HUES64 (cell line): ENCODE results near the gene ZXDC.

Experiments
- H3K27ac ChIP-seq: 2 replicates; pipeline ENCODE4 v1.7.0; 2013; ENCODE audit warnings: low read depth, low read length, inconsistent platforms
- H3K27me3 ChIP-seq: 2 replicates; pipeline ENCODE4 v1.6.1; 2013; ENCODE audit warnings: mild to moderate bottlenecking, low read length; ENCODE audit not compliant: insufficient read depth
- H3K36me3 ChIP-seq: 2 replicates; pipeline ENCODE4 v1.6.1; 2013; ENCODE audit warnings: mild to moderate bottlenecking, low read length; ENCODE audit not compliant: insufficient read depth
- H3K4me1 ChIP-seq: 2 replicates; pipeline ENCODE4 v1.6.1; 2013; ENCODE audit warnings: mild to moderate bottlenecking, low read length, moderate library complexity; ENCODE audit not compliant: insufficient read depth
- H3K4me3 ChIP-seq: 2 replicates; pipeline ENCODE4 v1.5.1; 2013; ENCODE audit warnings: mild to moderate bottlenecking, low read length, moderate library complexity
- H3K9ac ChIP-seq: 2 replicates; pipeline ENCODE4 v1.6.1; 2013; ENCODE audit warnings: mild to moderate bottlenecking, low read depth, low read length
- H3K9me3 ChIP-seq: 2 replicates; pipeline ENCODE4 v1.6.1; 2013; ENCODE audit warnings: low read depth, low read length; ENCODE audit not compliant: insufficient read depth
- WGBS: fragments of 150-250, 120-280 bp; methylation state at CpG from one replicate; pipeline ENCODE4 v1.1.7; 2013; ENCODE audit warnings: missing lambda C conversion rate; 5-methylcytosine and 5-hydroxymethylcytosine counted together

Gene ZXDC

DNA sequence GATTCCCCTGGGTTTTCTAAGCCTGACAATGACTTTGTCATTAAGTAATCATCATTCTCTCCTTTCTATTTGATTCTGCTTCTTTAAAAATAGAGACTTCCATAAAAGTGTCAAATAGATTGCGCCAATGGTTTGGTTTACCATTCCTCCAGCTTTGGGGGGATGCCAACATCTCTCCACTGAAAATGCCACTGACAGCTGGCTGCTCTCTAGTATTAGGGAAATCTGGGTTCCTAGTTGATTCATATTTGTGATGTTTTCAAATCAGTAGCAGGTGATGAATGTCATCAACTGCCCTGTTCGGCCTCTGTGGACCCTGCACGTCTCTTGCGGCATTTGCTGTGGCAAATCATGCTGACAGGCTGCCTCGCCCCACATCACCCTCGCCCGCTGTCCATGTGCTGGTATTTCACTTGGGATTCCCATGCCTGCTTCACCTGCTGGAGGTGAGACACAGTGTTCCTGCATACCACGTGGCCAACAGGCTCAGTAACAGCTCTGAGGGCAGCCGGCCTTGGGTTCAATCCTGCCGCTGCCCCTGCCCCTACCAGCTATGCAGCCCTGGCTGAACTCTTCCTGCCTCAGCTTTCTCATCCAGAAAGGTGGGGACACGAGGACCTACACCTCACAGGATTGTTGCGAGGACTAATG lies 28.1 kb downstream of the ZXDC start:
- H3K4me3 ChIP-seq, result no peak overlapping the region
- H3K9me3 ChIP-seq, result no peaks in the 10 kb centered on the region
- H3K4me1 ChIP-seq, result peaks cover 5% of the 10 kb centered on the region
- no peaks in the 10 kb centered on the region for H3K27me3 ChIP-seq
- H3K9ac ChIP-seq, result no peak overlapping the region
- no peak overlapping the region for H3K27ac ChIP-seq
- H3K36me3 ChIP-seq, result peaks cover 30% of the 10 kb centered on the region
- 91% methylated on average over 12 of the region's 12 CpGs for WGBS

DNA sequence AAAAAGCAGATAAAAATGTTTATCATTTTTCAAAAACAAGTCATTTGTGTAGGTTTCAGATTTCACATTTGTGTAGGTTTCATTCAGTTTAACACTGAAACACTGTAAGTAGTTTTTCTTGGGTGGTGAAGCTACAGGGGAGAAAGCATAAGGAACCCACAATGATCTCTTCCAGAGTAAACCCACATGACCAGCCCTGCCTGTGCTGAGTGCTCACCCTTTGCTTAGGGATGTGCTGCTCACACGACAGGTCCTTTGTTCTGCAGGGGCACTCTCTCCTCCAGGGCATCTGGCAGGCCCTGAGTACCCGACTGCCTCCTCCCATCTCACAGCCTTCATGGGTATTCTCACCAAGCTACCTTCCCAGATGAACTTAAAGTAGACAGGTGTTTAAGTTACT lies 28.9 kb downstream of the ZXDC start:
- Histone ChIP-seq H3K4me3 (no peak overlapping the region), H3K36me3 (peaks cover 22% of the 10 kb centered on the region), H3K9ac (no peak overlapping the region), H3K27ac (no peak overlapping the region), H3K27me3 (no peaks in the 10 kb centered on the region), H3K4me1 (peaks cover 5% of the 10 kb centered on the region), H3K9me3 (no peaks in the 10 kb centered on the region)
- 70% methylated on average over 2 of the region's 2 CpGs for WGBS

DNA sequence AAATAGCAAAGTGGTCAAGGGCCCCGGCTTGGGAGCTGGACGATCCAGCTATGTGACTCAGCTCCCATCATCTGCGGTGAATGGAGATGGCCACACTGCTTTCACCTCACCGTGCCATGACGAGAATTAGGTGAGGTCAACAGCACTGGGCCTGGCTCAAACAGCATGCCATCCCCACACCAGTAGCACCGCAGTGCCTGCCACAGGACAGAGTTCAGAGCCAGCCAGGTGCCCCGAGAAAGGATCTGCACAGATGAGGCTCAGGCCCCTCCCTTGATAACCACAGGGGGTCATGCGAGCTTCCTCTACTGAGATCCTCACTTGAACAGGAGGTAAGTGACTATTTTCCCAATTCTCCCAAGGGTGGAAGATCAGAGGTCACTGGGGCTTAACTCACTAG lies 29.4 kb downstream of the ZXDC start:
- no peak overlapping the region for H3K27ac ChIP-seq
- WGBS, result 85% methylated on average over 8 of the region's 8 CpGs
- no peaks in the 10 kb centered on the region for H3K9me3 ChIP-seq
- no peak overlapping the region for H3K4me3 ChIP-seq
- H3K36me3 ChIP-seq, result peaks cover 17% of the 10 kb centered on the region
- H3K9ac ChIP-seq, result no peak overlapping the region
- peaks cover 5% of the 10 kb centered on the region for H3K4me1 ChIP-seq
- H3K27me3 ChIP-seq, result no peaks in the 10 kb centered on the region

DNA sequence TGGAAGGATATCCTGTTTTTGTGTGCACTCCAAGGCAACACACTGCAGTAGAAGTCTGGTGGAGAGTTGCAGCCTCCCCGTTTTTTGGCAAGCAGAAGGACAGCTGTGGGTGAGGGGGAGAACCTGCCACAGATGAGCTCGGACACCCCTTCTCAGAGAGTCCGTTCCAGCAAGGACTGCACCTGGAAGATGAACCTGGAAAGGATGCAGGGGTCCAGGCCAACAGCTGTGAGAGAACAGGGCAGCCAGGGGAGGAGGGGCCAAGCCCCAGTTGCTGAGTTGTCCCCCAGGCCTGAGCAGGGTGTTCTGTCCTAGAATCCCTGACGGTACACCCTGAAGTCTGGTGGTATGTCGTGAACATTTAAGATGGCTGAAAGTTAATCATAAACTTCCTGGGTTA lies 30.2 kb downstream of the ZXDC start:
- 90% methylated on average over 5 of the region's 5 CpGs for WGBS
- H3K36me3 ChIP-seq, result 0 out of 2 replicates have a peak, but pooled peaks cover 10% of the 10 kb centered on the region

DNA sequence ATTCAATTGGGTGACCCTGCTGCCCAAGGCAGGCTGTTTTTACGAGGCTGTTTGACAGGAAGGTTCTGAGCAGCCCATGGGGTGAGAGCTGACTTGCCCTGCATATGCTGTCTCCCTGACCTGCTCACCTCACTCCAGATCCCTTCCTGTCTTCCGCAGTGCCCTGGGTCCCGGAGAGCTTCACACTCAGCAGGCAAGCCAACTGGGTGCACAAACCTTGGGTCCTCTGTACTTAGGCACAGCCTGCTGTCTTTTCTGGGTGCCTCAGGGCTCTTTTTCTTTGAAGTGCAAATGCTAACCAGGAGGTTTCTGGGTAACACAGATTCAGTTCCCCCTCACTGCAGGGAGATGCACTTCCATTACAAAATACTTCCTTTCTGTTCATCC lies 32.8 kb downstream of the ZXDC start:
- no peaks in the 10 kb centered on the region for H3K9me3 ChIP-seq
- peaks cover 5% of the 10 kb centered on the region for H3K4me1 ChIP-seq
- H3K27ac ChIP-seq, result no peak overlapping the region
- H3K36me3 ChIP-seq, result peaks cover 8% of the 10 kb centered on the region; the same call in 1 of the 2 replicates
- H3K27me3 ChIP-seq, result no peaks in the 10 kb centered on the region
- 87% methylated on average over 3 of the region's 3 CpGs for WGBS
- H3K4me3 ChIP-seq, result no peak overlapping the region
- H3K9ac ChIP-seq, result no peak overlapping the region

More for the DNA sequence above, 30.2 kb downstream of the ZXDC start:
- H3K27me3 ChIP-seq, result no peaks in the 10 kb centered on the region
- H3K9me3 ChIP-seq, result no peaks in the 10 kb centered on the region
- H3K27ac ChIP-seq, result no peak overlapping the region
- no peak overlapping the region for H3K9ac ChIP-seq
- peaks cover 5% of the 10 kb centered on the region for H3K4me1 ChIP-seq
- H3K4me3 ChIP-seq, result no peak overlapping the region

DNA sequence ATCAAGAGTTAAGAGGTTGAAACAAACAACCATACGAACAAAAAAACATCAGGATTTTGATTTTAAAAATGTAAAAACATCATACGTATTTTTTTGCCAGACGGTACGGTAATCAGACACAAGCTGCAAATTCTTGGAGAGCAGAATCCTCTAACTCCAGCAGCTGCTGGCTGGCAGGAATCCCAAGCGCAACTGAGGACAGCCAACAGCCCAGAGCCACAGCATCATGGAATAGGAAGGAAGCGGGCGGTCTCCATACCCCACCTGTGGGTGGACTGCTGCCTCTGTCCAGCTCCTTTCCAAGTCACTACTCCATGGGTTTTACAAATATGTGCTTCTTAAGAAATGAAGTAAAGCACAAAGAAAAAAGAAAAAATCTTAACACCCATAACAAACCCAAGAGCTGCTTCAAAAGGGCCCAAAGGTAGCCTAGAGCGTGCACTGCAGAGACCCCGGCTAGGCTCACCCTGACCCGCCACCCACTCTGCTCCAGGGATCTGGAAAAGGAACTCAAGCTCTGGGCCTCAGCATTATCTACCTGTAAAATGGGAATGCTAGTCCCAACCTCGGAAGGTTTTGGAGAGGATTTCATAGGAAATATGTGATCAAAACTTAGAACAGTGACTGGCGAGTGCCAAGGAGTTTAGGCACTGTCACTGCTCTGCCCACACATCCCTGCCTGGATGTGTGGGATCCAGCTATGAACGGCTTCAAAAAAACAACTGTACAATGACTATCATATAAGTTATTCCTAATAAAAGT lies 33.4 kb downstream of the ZXDC start:
- Histone ChIP-seq H3K27me3 (no peaks in the 10 kb centered on the region), H3K9ac (no peak overlapping the region), H3K4me3 (no peak overlapping the region), H3K9me3 (no peaks in the 10 kb centered on the region), H3K27ac (no peak overlapping the region), H3K4me1 (peaks cover 5% of the 10 kb centered on the region), H3K36me3 (peaks cover 11% of the 10 kb centered on the region)
- WGBS, result 92% methylated on average over 13 of the region's 13 CpGs

DNA sequence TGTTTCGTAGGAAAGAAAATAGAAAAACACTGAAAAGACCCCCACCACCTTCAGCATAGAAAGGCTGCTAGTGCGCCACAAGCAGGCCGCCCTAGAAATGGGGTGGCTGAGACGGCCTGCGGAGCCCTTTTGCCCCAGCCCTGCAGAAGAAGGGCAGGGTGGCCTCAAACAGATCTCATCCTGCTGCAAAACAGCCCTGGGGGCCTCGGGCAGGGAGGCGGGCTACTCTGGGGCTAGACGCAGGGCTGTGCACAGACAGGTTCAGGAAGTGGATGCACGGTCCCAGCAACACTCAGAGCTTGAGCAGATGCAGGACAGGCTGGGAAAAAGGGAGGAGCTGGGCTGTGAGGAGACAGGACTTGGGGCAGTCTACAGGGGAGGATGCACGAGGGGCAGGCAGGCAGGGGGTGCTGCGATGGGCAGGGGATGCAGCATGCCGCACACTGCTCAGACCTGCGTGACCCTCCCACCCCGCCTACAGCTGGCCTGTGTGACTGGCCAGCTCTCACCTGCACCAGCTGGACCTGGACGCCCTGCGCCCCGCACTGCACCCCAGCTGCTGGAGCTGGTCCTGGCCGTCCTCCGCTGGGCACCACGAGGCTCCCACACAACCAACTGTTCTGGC lies 34.3 kb downstream of the ZXDC start:
- H3K27ac ChIP-seq, result no peak overlapping the region
- WGBS, result 93% methylated on average over 19 of the region's 20 CpGs

DNA sequence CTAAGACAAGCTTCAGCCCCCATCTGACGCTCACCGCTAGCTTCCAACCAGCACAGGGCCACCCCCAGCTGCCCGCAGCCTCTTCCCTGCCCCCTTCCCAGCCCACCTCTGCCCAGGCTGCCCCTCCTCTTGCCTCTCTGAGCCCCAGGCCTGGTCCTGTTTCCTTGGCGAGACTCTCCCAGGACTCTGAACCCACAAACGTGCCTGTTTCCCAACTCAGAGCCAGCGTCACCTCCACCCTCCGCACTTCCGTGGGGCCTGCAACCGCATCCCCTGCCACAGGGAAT lies 35.0 kb downstream of the ZXDC start:
- no peak overlapping the region for H3K4me3 ChIP-seq
- H3K27me3 ChIP-seq, result no peaks in the 10 kb centered on the region
- peaks cover 21% of the 10 kb centered on the region for H3K36me3 ChIP-seq
- WGBS, result 86% methylated on average over 9 of the region's 9 CpGs
- no peak overlapping the region for H3K9ac ChIP-seq
- H3K9me3 ChIP-seq, result no peaks in the 10 kb centered on the region
- no peak overlapping the region for H3K27ac ChIP-seq
- H3K4me1 ChIP-seq, result no peaks in the 10 kb centered on the region

More for the DNA sequence above, 34.3 kb downstream of the ZXDC start:
- Histone ChIP-seq H3K9me3 (no peaks in the 10 kb centered on the region), H3K4me3 (no peak overlapping the region), H3K9ac (no peak overlapping the region), H3K4me1 (no peaks in the 10 kb centered on the region), H3K36me3 (peaks cover 19% of the 10 kb centered on the region), H3K27me3 (no peaks in the 10 kb centered on the region)

DNA sequence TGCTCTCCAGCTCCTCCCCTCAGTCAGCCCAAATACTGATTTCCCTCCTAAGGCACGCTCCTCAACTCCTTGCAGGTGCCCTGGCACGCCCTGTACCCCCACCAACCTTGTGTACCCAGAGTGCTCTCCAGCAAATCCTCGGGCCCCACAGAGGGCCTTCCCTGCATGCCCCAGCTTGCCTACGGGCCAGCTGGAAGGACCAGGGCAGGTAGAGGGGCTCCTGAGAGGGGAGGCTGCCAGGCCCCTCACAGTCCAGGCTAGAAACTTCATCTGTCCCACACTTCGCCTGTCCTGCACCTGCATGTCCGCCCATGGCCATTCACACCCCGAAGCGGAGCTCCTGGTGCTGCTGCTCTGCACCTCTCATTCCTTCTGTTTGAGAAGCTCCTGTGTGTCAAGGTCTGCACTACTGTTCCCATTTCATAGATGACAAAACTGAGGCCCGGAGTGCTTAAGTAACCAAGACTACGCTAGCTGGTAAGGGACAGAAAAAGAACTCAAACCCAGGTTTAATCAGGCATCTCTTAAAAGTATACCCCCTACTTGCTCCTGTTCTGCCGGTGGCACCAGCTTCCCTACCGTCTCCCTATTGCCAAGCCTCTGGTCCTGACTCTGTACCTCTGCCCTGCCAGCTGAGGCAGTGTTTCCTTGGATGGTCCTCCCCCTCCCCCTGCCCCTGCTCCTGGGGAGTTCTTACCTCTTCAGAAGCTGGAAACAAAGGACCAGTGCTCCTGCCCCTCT lies 35.6 kb downstream of the ZXDC start:
- no peak overlapping the region for H3K9ac ChIP-seq
- no peaks in the 10 kb centered on the region for H3K27me3 ChIP-seq
- H3K36me3 ChIP-seq, result peaks cover 23% of the 10 kb centered on the region
- H3K4me1 ChIP-seq, result no peaks in the 10 kb centered on the region
- 91% methylated on average over 12 of the region's 12 CpGs for WGBS
- no peaks in the 10 kb centered on the region for H3K9me3 ChIP-seq
- H3K27ac ChIP-seq, result no peak overlapping the region
- no peak overlapping the region for H3K4me3 ChIP-seq

DNA sequence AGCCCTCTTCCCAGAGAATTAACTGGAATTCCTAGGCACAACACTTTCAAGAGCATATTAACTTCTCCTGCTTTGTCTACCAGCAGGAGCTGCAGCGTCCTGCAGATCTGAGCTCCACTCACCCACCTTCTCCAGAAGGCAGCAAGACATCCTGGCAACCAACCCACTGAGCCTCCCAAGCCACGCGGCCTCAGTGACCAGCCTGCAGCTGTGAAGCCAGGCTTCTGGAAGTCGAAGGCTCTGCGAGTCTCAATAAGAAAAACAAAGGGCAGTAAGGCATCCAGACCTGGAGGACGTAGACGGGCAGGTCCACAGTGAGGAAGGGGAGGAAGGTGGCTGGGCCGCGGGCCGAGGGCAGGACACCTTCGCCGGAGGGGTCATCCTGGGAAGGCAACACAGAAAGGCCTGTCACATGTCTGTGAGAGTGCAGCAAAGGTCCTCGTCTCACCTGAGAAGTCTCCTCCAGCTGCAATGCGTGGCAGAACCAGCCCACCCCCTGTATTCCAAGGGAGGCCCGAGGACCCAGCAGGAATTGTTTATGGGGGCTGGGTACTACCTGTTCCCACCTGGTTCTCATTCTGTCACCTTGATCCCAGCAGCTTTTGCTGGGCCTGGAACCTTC lies 36.2 kb downstream of the ZXDC start:
- 88% methylated on average over 15 of the region's 15 CpGs for WGBS
- Histone ChIP-seq H3K9me3 (no peaks in the 10 kb centered on the region), H3K27me3 (no peaks in the 10 kb centered on the region), H3K27ac (no peak overlapping the region), H3K4me1 (no peaks in the 10 kb centered on the region), H3K4me3 (no peak overlapping the region), H3K9ac (no peak overlapping the region), H3K36me3 (peaks cover 24% of the 10 kb centered on the region)

DNA sequence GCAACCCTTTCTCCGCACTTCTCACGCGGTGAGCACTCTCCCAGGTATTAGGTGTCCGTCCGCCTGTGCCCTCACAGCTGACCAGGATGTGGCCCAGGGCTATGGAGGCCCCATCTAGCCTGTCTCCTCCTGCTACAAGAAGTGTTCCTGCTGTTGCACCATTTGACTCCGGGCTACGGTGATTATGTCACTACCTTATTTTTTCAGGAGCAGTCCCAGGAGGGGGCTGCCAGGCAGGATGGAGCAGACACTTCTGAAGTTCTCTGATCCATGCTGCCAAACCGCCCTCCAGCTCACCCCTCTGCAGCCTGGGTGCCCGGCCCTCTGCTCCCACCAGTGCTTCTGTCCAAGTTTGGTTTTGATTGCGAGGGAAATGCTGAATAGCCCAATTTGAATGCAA lies 36.9 kb downstream of the ZXDC start:
- peaks cover 24% of the 10 kb centered on the region for H3K36me3 ChIP-seq
- no peaks in the 10 kb centered on the region for H3K9me3 ChIP-seq
- H3K27ac ChIP-seq, result no peak overlapping the region
- 93% methylated on average over 10 of the region's 10 CpGs for WGBS
- H3K4me1 ChIP-seq, result no peaks in the 10 kb centered on the region
- H3K9ac ChIP-seq, result no peak overlapping the region
- H3K4me3 ChIP-seq, result no peak overlapping the region
- H3K27me3 ChIP-seq, result no peaks in the 10 kb centered on the region
